GM18499 (cell line): ENCODE measurements around the gene OR4D6.
"Not testable (repeated sequence)": the region's sequence is repeated elsewhere in the genome, so short reads cannot be mapped to it uniquely, and the experiment has no call there.

ENCODE experiments used
- ATAC-seq: cut with Tn5 transposase; IDR thresholded peaks from one replicate; pipeline ENCODE4 v1.9.1; 2021; ENCODE audit warnings: moderate number of reproducible peaks; ENCODE audit not compliant: insufficient read depth, unreplicated experiment

OR4D6 gene

GRCh38 chr11:59456661-59457060 lies at the start of gene OR4D6:
Gene OR4D6 (plus strand): TSS chr11:59456961. CDS start chr11:59456961, 0 bp downstream.
- ATAC-seq: no peak

GRCh38 chr11:59413646-59414045 lies 43.1 kb upstream of the OR4D6 start:
- no peak for ATAC-seq

DNA sequence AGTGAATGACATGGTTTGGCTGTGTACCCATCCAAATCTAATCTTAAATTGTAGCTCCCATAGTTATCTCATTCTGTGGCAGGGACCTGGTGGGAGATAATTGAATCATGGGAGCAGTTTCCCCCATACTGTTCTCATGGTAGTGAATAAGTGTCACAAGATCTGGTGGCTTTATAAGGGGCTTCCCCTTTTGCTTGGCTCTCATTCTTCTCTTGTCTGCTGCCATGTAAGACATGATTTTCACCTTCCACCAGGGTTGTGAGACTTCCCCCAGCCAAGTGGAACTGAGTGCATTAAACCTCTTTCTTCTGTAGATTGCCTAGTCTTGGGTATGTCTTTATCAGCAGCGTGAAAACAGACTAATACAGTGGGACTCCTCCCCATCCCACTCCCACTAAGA lies 41.6 kb upstream of the OR4D6 start:
- ATAC-seq: no peak

- ATAC-seq: no peak
Measured at GRCh38 chr11:59416613-59417012, 40.1 kb upstream of the OR4D6 start.

- ATAC-seq: no peak
Measured at GRCh38 chr11:59417023-59417422, 39.7 kb upstream of the OR4D6 start.

GRCh38 chr11:59418156-59418555 lies 38.6 kb upstream of the OR4D6 start:
- ATAC-seq: no peak

DNA sequence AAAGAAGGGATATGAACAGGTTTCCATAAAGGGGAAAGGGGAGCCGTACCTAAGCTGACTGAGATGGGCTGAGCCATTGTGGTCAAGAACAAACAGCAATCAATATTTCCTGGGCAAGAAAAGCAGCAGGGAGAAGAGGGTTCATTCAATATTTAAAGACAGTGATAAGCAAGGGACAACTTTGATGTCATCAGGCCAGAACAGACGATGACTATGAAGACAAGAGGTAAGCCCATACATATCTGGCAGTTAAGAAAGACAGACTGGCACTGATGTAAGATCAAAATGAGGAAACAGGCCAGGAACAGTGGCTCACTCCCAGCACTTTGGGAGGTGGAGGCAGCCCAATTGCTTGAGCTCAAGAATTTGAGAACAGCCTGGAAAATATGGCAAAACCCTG lies 32.9 kb upstream of the OR4D6 start:
- no peak for ATAC-seq

GRCh38 chr11:59425131-59425530 lies 31.6 kb upstream of the OR4D6 start:
- no peak for ATAC-seq

GRCh38 chr11:59426361-59427067 lies 30.2 kb upstream of the OR4D6 start, which contains the start of gene OR5A2:
Gene OR5A2 (minus strand): TSS chr11:59426413. CDS start chr11:59422953, 3,460 bp downstream.
- ATAC-seq: no peak

- ATAC-seq: no peak
Measured at GRCh38 chr11:59427068-59427382, 29.7 kb upstream of the OR4D6 start.

DNA sequence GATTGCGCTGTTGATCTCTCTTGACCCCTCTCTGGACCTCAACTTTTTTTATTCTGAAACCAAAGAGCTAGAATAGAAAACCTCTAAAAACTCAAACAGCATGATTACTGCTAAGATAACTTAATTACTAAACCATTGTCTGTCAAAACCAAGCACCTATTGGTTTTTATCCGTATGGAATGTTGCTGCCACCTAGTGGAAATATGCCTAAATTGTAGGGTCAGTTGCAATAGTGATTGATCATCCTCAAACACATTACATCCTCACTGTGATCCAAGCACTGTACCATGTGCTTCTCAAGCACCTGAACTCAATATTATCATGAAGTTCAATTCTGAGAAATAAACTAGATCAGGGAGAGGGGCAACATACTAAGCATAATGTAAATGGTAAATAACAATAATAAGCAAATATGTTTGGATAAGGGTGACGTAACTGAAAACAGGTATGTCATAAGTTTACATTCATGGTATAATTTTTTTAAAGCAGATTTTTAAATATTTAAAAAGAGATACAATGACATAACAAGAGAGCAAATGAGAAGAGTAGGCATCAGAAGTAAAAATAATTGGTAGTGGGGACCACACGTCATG lies 26.7 kb upstream of the OR4D6 start:
- no peak for ATAC-seq

DNA sequence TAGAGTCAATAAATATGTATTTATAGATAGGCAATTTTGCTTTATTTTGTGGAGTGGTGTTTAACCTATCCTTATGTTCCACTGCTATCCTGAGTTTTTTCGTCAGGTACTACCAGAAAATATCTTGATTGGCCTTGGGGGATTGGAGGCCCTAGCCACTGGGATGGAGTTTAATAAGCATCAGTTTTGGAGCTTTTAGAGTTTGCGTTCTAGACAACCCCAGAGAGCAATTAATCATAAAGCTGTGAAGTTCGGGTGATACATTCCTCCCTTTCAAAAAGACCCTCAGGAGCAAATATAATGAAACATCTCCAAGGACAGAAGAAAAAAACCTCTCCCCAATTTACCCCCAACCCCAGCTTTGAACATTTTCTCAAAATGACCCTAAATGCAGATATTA lies 20.6 kb upstream of the OR4D6 start, which contains the start of gene OR5A1:
Gene OR5A1, plus strand, starts transcription at position 301 of the 400 bp plus-strand sequence. CDS start 6,700 bp downstream, outside the sequence.
- no peak for ATAC-seq

GRCh38 chr11:59437770-59438169 lies 19.0 kb upstream of the OR4D6 start:
- ATAC-seq: no peak

DNA sequence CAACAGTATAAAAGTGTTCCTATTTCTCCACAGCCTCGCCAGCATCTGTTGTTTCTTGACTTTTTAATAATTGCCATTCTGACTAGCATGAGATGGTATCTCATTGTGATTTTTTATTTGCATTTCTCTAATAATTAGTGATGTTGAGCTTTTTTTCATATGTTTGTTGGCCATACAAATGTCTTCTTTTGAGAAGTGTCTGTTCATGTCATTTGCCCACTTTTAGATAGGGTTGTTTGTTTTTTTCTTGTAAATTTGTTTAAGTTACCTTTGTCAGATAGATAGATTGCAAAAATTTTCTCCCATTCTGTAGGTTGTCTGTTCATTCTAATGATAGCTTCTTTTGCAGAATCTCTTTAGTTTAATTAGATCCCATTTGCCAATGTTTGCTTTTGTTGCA lies 11.1 kb upstream of the OR4D6 start:
- not testable (repeated sequence) for ATAC-seq

- no peak for ATAC-seq
Measured at GRCh38 chr11:59448484-59448883, 8.3 kb upstream of the OR4D6 start.

DNA sequence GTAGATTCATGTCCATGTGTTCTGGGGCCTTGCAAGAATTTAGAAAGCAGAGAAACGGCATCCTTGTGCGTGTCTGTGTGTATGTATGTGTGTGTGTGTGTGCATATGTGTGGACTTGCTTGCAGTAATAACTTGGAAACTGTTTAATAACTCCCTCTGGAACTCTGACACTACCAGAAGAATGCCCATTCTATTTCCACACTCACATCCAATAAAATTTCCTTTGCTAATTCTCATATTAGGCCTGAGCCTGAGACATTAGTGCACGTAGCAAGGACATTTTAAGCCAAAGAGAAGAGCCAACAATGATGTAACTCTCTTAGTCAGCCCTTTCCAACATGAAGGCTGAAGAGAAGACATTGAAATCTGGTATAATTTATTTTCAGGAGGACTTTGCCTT lies 3.2 kb downstream of the OR4D6 start:
- ATAC-seq: no peak

DNA sequence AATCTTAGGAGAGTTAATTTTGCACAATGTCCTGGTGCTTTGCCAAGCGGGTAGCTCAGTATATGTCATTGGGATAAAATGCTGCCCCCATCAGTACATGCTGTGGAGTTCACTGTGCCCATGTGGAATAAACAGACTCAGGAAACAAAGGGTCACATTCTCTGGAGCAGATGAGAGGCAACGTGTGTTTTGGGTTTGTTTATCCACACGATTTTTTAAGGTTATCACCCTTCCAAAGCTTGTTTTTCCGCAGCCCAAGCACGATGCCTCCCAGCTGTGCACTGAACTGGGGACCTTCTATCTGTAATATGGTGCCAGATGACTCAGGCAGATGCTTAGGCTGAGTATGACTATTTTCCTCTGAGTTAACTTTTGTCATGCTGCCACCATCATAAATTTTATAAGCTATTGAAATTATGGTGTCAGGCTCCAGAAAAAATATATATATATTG lies 6.5 kb downstream of the OR4D6 start:
- ATAC-seq: no peak

- ATAC-seq: no peak
Measured at GRCh38 chr11:59473015-59473414, 16.3 kb downstream of the OR4D6 start, which contains the start of gene OR4D10. Gene OR4D10 (plus strand): TSS chr11:59473315. CDS start chr11:59477430, 4,115 bp downstream.

- no peak for ATAC-seq
Measured at GRCh38 chr11:59475176-59475575, 18.4 kb downstream of the OR4D6 start.

- no peak for ATAC-seq
Measured at GRCh38 chr11:59479906-59480305, 23.1 kb downstream of the OR4D6 start.

DNA sequence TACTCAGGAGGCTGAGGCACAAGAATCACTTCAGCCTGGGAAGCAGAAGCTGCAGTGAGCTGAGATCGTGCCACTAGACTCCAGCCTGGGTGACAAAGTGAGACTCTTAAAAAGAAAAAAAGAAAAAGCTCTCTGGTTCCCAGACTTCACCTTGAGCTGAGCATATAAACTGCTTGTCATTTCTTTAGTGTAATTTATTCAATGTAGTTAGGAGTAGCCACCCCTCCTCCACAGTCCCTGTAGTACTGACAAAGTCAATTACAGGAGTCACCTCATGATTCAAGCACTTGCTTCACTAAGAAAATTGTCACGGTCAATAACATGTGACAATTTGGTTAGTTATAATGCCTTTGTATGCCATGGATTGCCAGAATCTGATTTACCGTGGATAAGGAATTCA lies 23.6 kb downstream of the OR4D6 start:
- ATAC-seq: no peak

DNA sequence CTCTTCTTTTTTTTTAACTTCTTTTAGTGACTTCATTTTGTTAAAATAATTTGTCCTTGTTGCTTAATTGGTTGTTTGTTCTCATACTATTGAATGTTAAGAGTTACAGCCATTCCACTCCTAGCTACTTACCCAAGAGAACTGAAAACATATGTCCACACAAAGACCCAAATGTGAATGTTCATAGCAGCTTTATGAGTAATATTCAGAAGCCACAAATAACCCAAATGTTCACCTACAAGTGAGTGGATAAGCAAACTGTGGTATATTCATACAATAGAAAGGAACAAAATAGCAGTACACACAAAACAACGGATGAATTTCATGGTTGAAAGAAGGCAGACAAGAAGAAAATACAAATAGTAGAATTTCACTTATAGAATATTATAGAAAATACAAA lies 45.2 kb downstream of the OR4D6 start:
- no peak for ATAC-seq
